Measurements from ENCODE around the gene TFF2. TPM values are rescaled to one million over a fixed set of nuclear protein-coding genes. Genes with fewer than 3 reads are reported as not detected.

Gene TFF2
- polyA plus RNA-seq, 1 of the 3 experiments (the other 2 are of a cell fraction), result not detected

DNA sequence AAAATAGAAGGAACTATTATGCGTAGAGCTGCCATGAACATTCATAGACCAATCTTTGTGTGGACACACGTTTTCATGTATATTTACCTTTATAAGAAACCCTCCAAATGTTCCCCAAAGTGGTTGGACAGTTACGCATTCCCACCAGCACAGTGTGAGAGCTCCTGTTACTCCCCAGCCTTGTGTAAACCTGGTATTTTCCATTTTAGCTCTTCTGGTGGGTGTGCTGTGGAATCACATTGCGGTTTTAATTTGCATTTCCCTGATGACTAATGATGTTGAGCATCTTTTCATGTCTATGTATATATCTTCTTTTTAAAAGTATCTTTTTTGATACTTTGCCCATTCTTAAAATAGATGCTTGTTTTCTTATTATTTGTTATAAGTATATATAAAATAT lies 49.7 kb upstream of the TFF2 start (continued):
- TF ChIP-seq EZH2phosphoT487 (IDR thresholded peaks at IDR 0.05; ENCODE audit: borderline replicate concordance, low read depth) (no peak), YY1 (IDR thresholded peaks at IDR 0.05; ENCODE audit: low read depth) (no peak), TCF12 (IDR thresholded peaks at IDR 0.05) (no peak)

DNA sequence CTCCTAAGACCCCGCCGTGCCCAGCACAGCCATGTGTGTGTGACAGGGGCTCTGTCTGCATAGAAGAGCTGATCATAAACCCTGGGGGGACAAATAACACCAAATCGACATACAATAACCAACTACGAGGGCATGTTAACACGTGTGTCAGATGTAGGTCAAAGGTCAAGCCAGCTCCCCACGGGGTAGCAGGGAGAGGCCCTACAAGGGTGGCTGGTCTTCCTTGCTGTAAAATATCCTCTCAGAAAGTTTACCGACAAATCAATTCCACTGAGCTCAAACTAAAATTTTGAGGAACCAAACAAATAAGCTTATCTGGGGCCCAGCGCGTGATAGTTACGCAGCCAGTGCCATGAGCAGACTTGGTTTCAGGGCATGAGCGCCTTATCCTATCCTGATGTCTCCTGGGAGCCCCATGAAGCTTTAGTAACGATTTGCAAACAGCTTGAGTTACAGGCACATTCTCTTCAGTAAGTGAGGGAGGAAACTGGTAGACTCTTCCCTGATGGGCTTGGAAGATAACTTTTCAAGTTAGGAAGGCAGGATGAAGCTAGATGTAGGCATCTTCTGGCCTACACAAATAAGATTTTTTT lies 47.7 kb upstream of the TFF2 start:
- no peak overlapping the region for H3K9ac ChIP-seq
- POLR2A ChIA-PET, result no interaction called here
- H3K9me2 ChIP-seq, result no peaks in the 10 kb centered on the region
- 50% methylated on average over 12 of the region's 12 CpGs for WGBS (ENCODE audit: low lambda C conversion rate)
- no peak overlapping the region for H3K4me2 ChIP-seq
- H3K27me3 ChIP-seq (ENCODE audit: insufficient read depth), result no peaks in the 10 kb centered on the region
- no peak for DNase-seq
- TF ChIP-seq SMC3 (IDR thresholded peaks at IDR 0.05; ENCODE audit: low read depth, low read length) (no peak), GATA2 (CRISPR knock-in tag; IDR thresholded peaks at IDR 0.05) (no peak), NFIC (IDR thresholded peaks at IDR 0.05; ENCODE audit: borderline replicate concordance) (no peak), CHD2 (IDR thresholded peaks at IDR 0.05; ENCODE audit: low read length, partially characterized antibody) (no peak), YY1 (IDR thresholded peaks at IDR 0.05; ENCODE audit: low read depth) (no peak), GABPA (IDR thresholded peaks at IDR 0.05; ENCODE audit: low read depth) (no peak), FOXJ3 (CRISPR knock-in tag; IDR thresholded peaks at IDR 0.05) (no peak), RAD21 (IDR thresholded peaks at IDR 0.05; ENCODE audit: low read length) (no peak)
- no peaks in the 10 kb centered on the region for H4K20me1 ChIP-seq (ENCODE audit: insufficient read depth)
- H2AFZ ChIP-seq (ENCODE audit: low read depth), result no peak overlapping the region
- no peaks in the 10 kb centered on the region for H3K79me2 ChIP-seq (ENCODE audit: insufficient read depth)
- no peaks in the 10 kb centered on the region for H3K4me1 ChIP-seq (ENCODE audit: control insufficient read depth in 1 of 2, insufficient read depth in 2 of 2, low read depth in 1 of 2, low read length in 1 of 2)
- H3K27ac ChIP-seq (ENCODE audit: low read depth in 2 of 2, low read length in 1 of 2), result no peak overlapping the region
- no peaks in the 10 kb centered on the region for H3K36me3 ChIP-seq (replicated peaks in 1 of 2; ENCODE audit: control insufficient read depth in 1 of 2, insufficient read depth in 2 of 2, low read length in 1 of 2)
- no peaks in the 10 kb centered on the region for H3F3A ChIP-seq (replicated peaks; ENCODE audit: insufficient read depth)
- no peaks in the 10 kb centered on the region for H3K9me3 ChIP-seq
- H3K4me3 ChIP-seq (ENCODE audit: low read depth in 2 of 2, low read length in 1 of 2), result no peak overlapping the region
- CTCF ChIA-PET, result interaction anchor here (1.1 kb wide), 1 partner anchor 16 kb away, joined by 3 read pairs; no protein-coding TSS in a partner anchor

DNA sequence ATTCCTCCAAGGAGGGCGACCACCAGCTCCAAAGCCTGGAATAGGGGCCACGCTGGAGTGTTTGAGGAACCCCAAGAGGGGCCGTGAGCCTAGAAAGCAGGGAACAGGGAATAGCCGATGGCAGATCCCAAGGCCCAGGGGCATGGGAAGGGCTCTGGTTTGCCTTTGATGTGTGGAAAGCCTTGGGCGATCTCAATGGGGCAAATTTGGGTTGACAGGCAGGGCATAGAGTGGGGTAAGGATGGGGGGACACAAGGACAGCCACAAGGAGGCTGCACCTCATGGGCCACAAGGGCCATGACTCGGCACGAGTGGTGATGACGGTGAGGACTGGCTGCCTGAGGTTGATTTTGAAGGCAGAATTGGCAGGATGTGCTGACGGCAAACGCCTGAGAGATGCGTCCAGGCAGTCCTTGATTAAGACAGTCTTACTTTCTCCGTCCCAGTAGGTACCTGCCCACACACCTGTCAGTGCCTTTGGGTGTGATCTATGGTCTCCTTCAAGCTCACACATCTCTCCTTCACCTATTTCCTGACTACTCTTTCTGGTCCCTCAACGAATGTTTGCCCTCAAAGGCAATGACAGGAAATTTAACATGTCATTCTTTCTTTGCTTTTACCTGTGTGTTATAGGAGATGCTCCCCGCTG lies 47.1 kb upstream of the TFF2 start:
- no peak overlapping the region for H3K4me3 ChIP-seq (ENCODE audit: low read depth in 2 of 2, low read length in 1 of 2)
- no peaks in the 10 kb centered on the region for H3K36me3 ChIP-seq (replicated peaks in 1 of 2; ENCODE audit: control insufficient read depth in 1 of 2, insufficient read depth in 2 of 2, low read length in 1 of 2)
- no peak overlapping the region for H3K9ac ChIP-seq
- no peaks in the 10 kb centered on the region for H4K20me1 ChIP-seq (ENCODE audit: insufficient read depth)
- H3K79me2 ChIP-seq (ENCODE audit: insufficient read depth), result no peaks in the 10 kb centered on the region
- DNase-seq, result no peak
- no peaks in the 10 kb centered on the region for H3K4me1 ChIP-seq (ENCODE audit: control insufficient read depth in 1 of 2, insufficient read depth in 2 of 2, low read depth in 1 of 2, low read length in 1 of 2)
- H3F3A ChIP-seq (replicated peaks; ENCODE audit: insufficient read depth), result no peaks in the 10 kb centered on the region
- H3K27ac ChIP-seq (ENCODE audit: low read depth in 2 of 2, low read length in 1 of 2), result no peak overlapping the region
- H2AFZ ChIP-seq (ENCODE audit: low read depth), result no peak overlapping the region
- CTCF ChIA-PET, result interaction anchor here (1.1 kb wide), 1 partner anchor 16 kb away, joined by 3 read pairs; no protein-coding TSS in a partner anchor
- H3K4me2 ChIP-seq, result no peak overlapping the region
- WGBS (ENCODE audit: low lambda C conversion rate), result 43% methylated on average over 11 of the region's 14 CpGs
- H3K9me2 ChIP-seq, result no peaks in the 10 kb centered on the region
- POLR2A ChIA-PET, result no interaction called here
- H3K27me3 ChIP-seq (ENCODE audit: insufficient read depth), result no peaks in the 10 kb centered on the region
- no peaks in the 10 kb centered on the region for H3K9me3 ChIP-seq
- TF ChIP-seq RAD21 (IDR thresholded peaks at IDR 0.05; ENCODE audit: low read length) (no peak), NFIC (IDR thresholded peaks at IDR 0.05; ENCODE audit: borderline replicate concordance) (no peak), NRF1 (IDR thresholded peaks at IDR 0.05; ENCODE audit: low read depth, low read length) (no peak), MXI1 (IDR thresholded peaks at IDR 0.05; ENCODE audit: low read depth, low read length) (no peak), POLR2AphosphoS5 (IDR thresholded peaks at IDR 0.05; ENCODE audit: low read depth, low read length) (no peak), TEAD4 (IDR thresholded peaks at IDR 0.05; ENCODE audit: borderline replicate concordance, insufficient read depth) (no peak), RCOR1 (IDR thresholded peaks at IDR 0.05; ENCODE audit: low read length) (no peak), EZH2phosphoT487 (IDR thresholded peaks at IDR 0.05; ENCODE audit: borderline replicate concordance, low read depth) (no peak)
- TF ChIP-seq, protein P1, sequence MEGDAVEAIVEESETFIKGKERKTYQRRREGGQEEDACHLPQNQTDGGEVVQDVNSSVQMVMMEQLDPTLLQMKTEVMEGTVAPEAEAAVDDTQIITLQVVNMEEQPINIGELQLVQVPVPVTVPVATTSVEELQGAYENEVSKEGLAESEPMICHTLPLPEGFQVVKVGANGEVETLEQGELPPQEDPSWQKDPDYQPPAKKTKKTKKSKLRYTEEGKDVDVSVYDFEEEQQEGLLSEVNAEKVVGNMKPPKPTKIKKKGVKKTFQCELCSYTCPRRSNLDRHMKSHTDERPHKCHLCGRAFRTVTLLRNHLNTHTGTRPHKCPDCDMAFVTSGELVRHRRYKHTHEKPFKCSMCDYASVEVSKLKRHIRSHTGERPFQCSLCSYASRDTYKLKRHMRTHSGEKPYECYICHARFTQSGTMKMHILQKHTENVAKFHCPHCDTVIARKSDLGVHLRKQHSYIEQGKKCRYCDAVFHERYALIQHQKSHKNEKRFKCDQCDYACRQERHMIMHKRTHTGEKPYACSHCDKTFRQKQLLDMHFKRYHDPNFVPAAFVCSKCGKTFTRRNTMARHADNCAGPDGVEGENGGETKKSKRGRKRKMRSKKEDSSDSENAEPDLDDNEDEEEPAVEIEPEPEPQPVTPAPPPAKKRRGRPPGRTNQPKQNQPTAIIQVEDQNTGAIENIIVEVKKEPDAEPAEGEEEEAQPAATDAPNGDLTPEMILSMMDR (IDR thresholded peaks at IDR 0.05), result no peak
- TF ChIP-seq, protein P2, sequence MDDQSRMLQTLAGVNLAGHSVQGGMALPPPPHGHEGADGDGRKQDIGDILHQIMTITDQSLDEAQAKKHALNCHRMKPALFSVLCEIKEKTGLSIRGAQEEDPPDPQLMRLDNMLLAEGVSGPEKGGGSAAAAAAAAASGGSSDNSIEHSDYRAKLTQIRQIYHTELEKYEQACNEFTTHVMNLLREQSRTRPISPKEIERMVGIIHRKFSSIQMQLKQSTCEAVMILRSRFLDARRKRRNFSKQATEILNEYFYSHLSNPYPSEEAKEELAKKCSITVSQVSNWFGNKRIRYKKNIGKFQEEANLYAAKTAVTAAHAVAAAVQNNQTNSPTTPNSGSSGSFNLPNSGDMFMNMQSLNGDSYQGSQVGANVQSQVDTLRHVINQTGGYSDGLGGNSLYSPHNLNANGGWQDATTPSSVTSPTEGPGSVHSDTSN (IDR thresholded peaks at IDR 0.05), result no peak
- TF ChIP-seq, protein P3, sequence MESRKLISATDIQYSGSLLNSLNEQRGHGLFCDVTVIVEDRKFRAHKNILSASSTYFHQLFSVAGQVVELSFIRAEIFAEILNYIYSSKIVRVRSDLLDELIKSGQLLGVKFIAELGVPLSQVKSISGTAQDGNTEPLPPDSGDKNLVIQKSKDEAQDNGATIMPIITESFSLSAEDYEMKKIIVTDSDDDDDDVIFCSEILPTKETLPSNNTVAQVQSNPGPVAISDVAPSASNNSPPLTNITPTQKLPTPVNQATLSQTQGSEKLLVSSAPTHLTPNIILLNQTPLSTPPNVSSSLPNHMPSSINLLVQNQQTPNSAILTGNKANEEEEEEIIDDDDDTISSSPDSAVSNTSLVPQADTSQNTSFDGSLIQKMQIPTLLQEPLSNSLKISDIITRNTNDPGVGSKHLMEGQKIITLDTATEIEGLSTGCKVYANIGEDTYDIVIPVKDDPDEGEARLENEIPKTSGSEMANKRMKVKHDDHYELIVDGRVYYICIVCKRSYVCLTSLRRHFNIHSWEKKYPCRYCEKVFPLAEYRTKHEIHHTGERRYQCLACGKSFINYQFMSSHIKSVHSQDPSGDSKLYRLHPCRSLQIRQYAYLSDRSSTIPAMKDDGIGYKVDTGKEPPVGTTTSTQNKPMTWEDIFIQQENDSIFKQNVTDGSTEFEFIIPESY (IDR thresholded peaks at IDR 0.05; ENCODE audit: borderline replicate concordance, low read depth), result no peak
- TF ChIP-seq, protein P4, sequence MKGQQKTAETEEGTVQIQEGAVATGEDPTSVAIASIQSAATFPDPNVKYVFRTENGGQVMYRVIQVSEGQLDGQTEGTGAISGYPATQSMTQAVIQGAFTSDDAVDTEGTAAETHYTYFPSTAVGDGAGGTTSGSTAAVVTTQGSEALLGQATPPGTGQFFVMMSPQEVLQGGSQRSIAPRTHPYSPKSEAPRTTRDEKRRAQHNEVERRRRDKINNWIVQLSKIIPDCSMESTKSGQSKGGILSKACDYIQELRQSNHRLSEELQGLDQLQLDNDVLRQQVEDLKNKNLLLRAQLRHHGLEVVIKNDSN (IDR thresholded peaks at IDR 0.05; ENCODE audit: borderline replicate concordance, low read depth), result no peak
- TF ChIP-seq, protein P5, sequence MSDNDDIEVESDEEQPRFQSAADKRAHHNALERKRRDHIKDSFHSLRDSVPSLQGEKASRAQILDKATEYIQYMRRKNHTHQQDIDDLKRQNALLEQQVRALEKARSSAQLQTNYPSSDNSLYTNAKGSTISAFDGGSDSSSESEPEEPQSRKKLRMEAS (IDR thresholded peaks at IDR 0.05; ENCODE audit: low read depth), result no peak

Data from SK-N-SH (cell line).